Activated CD8-positive, alpha-beta memory T cell treated with anti-CD3 and anti-CD28 coated beads, Interleukin-2, amount 50 U/mL, for 48 hours (primary cell): Measurements from ENCODE around the gene EFCAB14.
A peak's percentile ranks its signal among the peaks of the same experiment; 100 is the strongest.
"Not testable (repeated sequence)": the region's sequence is repeated elsewhere in the genome, so short reads cannot be mapped to it uniquely, and the experiment has no call there.

Experiments used
- DNase-seq: peaks from one replicate; pipeline ENCODE4 v3.0.0-alpha.2; 2020

Gene EFCAB14, protein sequence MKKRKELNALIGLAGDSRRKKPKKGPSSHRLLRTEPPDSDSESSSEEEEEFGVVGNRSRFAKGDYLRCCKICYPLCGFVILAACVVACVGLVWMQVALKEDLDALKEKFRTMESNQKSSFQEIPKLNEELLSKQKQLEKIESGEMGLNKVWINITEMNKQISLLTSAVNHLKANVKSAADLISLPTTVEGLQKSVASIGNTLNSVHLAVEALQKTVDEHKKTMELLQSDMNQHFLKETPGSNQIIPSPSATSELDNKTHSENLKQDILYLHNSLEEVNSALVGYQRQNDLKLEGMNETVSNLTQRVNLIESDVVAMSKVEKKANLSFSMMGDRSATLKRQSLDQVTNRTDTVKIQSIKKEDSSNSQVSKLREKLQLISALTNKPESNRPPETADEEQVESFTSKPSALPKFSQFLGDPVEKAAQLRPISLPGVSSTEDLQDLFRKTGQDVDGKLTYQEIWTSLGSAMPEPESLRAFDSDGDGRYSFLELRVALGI

DNA sequence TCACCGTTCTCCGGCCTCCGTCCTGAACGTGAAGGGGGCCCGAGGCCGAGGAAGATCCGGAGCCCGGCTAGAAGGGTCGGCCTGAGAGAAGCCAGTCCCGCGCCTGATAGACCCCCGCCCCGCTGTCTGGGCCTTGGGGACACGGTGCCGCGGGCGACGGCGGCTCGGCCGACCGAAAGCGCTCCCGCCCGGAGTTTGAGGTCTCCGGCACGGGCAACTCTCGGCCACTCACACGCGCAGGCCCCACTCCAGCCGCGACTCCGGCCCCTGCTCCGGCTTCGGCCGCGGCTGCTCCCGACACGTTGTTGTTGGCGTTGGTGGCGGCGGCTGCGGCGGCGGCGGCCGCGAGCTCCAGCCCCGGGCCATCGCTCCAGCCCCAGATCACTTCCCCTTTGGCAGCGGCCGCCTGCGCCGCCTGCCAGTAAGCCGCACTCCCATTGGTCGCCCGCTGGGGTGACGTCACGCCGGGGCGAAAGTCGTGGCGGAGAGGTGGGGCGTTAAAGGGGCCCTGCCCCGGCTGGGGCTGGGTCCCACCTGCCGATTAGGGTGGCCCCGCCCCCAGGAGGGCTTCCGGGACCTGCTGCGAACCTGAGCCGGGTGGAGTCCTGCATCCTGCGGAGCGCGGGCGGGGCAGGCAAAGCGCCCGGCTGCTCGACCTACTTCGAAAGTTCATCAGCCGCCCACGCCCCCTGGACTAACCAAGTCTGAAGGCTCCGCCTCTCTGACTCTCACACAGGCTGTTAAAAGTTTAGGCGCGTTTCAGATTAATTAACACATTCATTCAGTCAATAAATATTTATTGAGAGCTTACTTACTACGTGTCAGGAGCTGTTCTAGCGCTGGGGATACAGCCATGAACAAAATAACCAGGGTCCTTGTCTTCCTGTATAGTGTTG lies at the start of gene EFCAB14:
EFCAB14 (minus strand) TSS at position 388 of the 896 bp plus-strand sequence. CDS start 1,027 bp downstream, outside the sequence.
- DNase-seq = peak; percentile 100

DNA sequence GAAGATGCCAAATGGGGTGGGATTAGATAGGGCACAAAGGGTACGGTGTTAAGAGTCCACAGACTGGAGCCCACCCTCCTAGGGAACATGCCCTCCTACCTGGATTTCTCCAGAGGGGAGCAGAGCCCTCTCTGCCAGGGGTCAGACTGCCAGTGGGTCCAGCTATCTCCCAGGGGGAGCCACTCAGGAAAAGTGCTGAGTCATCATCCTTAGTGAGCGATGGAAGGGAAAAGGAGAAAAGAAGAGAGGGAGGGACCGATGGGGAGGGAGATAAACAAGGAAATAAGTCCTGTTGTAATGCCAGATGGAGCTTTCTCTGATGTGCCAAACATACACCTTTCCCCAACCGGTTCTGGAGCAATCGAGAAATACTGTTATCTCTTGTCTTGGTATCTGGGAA lies 49.5 kb upstream of the EFCAB14 start:
- no peak for DNase-seq

DNA sequence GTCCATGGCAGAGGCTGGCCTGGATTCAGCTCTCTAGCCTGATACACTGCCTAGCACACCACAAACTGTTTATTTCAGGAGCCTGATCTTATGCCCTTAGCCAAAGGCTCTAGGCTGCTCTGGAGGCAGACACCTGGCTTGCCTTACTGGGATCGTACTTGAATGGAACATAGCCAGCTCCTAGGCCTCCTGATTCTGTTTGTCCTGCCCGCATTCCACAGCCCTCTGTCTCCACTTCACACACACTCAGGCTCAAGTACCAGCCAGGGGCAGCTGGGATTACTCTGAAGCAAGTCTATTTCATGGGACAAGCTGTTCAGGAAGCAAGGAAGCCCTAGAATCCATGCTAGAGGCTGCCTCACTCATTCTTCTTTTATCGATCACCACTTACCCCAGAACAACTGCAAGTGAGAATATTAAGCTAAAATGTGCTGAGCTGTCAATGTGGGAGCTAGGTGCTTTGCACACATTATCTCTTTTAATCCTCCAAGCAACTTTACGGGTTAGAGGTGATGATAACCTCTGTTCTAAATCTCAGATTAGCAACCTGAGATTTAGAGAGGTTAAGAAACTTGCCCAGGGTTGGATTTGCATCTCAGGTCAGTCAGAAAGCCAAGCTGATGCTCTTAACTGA lies 48.9 kb upstream of the EFCAB14 start:
- no peak for DNase-seq

DNA sequence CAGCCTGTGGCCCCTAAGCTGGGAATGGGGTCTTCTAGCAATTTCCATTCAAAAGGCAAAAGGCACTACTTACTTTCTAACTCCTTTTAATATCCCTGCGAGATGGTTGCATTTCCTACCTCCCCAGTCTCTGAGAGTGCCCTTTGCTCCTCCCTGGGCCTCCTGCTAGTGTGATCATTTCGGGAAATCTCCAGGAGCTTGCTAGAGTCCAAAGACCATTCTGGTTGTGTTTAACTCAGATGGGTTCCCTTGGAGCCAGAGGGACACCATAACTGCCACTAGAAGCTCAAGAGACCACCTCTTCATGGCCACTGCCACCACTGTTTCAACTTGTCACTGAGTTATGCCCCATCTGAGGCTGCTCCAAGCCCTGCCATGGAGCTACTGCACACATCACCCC lies 45.5 kb upstream of the EFCAB14 start:
- no peak for DNase-seq

DNA sequence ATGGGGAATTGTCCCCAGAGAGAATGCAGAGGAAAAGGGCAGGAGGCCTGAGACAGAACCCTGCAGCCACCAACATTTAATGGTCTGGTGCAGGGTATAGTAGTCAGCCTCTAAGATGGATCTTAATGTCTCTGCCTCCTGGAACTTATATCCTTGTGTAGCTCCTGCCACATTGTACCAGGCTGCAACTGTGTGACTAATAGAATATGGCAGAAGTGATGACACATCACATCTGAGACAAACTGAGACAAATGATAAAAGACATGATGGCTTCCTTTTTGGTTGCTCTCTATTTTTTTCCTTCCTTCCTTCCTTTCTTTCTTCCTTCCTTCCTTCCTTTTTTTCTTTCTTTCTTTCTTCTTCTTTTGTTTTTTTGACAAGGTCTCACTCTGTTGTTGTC lies 42.8 kb upstream of the EFCAB14 start:
- no peak for DNase-seq

DNA sequence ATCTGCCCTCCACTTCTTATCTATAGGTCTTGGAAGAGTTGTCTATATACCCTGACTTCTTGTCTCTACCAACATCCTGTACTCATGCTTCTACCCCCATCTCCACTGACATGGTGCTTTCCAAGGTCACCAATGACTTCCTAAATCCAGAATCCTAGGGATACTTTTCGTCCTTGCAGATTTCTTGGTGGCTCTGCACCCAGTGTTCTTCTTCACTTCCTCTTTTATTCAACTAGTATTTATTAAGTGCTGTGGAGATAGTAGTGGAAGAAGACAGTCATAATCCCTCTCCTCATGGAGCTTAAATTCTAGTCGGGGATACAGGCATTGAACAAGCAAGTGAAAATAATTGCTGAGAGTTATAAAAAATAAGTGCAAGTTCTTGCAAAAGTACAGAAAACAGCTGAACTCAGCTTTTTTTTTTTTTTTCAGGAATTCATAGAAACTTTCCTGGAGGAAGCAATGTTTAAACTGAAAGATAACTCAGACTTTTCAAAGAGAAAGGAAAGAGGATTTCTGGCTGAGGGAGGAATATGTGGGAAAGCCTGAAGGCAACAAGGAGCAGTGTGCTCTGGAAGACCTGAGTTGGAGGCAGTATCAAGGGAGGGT lies 41.7 kb upstream of the EFCAB14 start:
- no peak for DNase-seq

DNA sequence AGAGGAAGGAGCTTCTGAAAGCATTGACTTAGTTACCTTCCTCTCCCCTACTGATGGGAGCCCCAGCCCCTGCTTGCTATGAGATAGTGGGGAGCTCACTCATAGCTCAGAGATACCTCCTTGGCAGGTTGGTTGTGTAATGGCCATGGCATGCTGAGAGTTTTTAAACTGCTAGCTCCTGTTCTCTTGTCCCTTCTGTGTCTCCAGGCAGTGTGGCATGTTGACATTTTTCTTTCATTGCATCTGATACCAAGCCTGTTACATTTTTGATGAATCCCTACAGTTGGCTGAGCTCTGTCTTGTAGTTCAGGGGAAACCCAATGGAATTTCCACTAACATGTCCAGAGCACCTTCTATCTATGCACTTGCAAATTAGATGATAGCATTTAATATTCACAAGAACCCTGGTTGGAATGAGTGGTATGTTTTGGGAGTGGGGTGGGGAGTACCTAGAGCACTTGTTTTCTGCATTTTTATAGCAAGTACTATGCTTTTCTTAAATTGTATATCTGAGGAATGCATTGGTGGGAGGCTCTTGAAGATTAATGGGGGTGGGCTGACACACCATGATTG lies 39.1 kb upstream of the EFCAB14 start:
- DNase-seq = no peak

DNA sequence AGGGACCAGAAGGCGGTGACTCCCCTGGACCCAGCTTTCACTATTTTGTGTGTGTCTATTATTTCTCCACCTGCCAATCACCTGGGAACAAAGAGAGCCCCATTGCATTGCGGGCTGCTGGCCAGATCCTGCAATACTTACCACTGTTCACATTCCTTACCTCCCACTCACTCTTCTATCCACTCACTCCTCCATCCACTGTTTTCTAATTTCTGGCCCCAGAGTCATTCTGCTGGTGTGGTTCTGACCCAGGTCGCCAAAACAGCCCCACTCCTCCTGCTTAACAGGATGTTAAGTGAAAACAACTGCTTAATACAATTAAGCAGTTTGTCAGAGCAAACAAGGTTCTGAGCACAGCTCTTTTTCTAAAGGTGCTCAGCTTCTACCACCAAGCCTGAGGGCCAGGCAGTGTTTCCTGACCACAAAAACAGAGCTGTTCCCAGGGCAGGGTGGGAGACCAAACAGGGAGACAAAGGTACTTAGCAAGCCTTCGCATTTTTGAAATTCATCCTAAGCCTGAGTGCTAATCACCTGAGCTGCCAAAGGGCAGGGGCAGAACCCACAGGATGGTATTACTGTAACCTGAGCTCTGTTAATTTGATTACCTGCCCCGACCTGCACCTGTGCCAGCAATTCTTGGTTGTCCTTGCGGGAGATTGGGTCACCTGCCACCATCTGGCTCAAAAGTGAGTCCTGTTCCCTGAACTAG lies 38.5 kb upstream of the EFCAB14 start:
- no peak for DNase-seq

DNA sequence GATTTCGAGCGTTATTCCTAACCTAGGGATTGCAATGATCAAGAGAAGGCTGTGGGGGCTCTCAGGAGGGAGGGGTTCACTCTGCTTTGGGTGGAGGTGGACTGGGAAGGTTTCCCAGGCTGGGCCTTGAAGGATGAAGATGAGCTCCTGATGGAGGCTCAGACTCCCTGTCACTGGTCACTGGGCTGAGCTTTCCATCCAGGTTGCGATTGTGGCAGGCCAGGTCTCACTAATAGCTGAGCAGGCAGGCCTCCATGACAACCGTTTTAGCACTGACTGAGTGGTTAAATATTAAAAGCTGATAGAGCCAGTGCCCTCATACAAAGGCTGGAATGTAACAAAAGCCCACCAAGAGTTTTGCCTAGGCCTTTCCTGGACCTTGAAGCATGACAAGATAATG lies 36.2 kb upstream of the EFCAB14 start:
- no peak for DNase-seq

DNA sequence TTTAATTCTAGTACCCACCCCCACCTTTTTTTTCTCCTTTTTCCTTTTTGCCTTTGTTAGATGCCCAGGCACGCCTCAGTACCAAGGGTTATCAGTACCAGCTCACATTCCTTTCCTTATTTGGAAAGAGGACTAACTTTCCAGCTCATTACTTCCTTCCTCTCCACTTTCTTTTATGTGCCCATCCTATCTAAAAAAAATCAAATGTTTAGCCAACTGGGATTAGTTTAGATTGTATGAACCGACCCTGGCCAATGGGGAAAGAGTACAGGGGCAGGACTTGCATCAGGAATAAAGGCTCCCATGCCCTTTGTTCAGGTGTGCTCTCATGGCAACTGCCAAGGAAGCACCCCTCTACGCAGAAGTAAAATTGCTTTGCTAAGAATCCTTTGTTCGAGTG lies 35.8 kb upstream of the EFCAB14 start:
- not testable (repeated sequence) for DNase-seq

DNA sequence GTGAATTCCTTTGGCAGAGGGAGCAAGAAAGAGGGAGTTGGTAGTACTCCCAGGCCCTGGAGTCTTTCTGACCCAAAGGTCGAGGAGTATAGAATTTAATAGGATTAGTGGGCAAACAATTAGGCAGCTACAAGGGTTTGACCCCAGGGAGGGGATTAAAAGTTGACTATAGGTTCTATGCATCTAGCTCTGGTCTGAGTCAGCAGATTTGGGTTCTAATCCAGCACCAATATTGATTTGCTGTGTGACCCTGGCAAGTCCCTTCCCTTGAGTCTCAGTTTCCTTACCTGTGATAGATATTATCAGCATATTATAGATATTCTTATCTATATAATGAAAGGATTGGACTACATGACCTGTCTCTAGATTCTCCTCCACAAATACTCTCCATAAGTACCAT lies 35.1 kb upstream of the EFCAB14 start:
- DNase-seq = no peak

DNA sequence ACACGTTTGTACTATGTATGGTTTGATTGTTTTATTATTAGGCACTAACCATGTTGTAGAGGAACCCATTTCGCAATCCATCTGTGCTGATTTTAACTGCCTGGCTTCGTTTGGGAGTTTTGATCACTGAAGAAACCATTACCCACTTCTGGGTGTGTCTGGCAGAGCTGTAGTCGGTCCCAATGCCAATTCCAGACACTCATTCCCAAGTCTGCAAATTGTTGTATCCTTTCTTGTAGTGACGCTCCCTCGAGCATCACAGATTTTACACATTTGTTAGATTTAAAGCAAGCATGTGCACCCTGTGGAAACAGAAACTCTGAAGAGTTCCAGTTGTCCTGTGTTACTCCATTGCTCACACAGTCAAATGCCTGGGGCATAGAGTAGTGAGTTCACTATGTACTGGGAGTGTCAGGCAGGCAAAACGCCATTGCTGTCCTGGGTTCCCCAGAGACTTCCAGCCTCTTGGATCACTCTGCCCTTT lies 31.0 kb upstream of the EFCAB14 start:
- DNase-seq = no peak

DNA sequence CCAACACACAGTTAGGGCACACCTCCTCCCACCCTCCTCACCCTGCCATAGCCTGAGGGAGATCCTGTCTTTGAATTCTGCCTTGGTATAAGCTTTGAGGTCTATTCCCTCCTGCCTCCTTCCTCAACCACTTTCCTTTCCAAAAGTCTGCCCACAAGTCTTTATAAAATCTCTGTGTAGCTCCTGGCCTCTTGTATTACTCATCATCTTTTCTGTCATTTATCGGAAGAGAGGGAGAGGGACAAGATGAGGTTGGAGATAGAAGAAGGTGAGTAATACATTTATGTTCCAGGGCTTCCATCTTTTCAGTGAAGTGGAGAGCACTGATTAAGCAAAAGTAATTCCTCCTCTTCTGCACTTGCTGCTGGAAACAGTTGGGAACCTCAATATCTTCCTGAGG lies 30.5 kb upstream of the EFCAB14 start:
- no peak for DNase-seq

DNA sequence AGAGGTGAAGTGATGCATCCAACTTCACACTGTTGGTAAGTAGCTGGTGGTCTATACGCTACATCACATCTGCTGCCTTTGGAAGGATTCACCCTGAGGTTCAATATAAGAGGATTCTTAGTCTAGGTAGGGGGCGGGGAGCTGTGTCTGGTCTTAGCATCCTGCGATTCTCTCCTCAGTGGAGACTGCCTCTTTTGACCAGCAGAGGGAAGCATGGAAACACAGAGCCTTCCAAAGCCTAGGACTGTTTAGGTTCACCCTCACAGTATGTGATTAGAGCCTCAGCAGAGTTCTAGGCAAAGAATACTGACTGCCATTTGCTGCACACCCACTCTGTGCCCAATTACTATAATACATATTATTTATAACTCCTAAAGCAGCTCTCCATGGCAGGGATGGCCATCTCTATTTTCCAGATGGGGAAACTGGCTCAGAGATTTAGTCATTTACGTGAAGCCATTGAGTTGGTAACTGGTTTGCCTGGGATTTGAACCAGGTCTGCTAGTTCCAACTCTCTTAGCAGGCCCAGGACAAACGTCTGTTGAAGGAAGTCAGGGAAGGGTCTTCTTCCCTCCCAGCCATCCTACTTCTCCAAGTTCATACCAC lies 28.9 kb upstream of the EFCAB14 start:
- DNase-seq = no peak

DNA sequence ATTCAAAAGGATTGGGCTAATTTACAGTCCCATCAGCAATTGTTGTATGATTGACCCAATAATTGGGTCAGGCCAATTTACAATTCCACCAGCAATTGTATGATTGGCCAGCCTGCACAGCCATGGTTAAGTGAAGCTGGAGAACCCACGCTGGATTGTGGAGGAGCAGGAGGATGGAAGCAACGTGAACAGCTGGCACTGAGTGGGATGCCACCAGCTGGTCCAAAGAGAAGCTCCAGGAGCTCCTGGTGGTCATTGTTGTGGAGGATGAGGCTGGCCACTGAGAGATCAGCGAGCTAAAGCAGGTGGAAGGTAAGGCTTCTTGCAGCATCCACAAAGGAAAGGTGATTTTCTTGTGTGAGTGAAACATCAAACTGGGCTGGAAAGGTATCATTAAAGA lies 23.2 kb upstream of the EFCAB14 start:
- no peak for DNase-seq

DNA sequence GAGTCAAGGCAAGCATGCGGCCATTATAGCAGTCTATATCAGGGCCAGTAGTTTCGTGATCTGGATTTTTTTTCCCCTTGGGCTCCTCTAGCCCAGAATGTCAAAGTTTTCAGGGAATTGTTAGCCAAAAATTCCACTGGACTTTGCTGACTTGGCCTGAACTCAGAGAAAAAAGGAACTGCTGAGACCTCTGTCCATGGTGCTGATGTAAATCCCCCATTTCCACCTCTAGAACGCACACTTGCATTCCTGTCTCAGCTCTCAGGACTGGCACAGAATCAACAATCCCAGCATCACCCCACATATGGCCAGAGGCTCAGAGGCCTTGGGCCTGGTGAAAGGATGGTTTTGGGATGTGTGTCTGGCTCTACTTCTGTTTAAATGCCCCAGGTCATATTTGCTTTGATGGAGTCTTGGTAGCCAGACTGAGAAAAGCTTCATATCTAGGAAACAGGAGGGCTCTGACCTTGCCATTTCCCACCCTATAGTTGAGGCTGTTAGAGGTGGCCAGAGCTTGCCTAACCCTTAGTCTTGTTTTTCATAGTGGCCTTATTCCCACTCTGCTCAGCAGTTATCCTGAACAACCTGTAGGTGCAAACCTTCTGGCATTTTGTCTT lies 16.9 kb upstream of the EFCAB14 start:
- DNase-seq = no peak

DNA sequence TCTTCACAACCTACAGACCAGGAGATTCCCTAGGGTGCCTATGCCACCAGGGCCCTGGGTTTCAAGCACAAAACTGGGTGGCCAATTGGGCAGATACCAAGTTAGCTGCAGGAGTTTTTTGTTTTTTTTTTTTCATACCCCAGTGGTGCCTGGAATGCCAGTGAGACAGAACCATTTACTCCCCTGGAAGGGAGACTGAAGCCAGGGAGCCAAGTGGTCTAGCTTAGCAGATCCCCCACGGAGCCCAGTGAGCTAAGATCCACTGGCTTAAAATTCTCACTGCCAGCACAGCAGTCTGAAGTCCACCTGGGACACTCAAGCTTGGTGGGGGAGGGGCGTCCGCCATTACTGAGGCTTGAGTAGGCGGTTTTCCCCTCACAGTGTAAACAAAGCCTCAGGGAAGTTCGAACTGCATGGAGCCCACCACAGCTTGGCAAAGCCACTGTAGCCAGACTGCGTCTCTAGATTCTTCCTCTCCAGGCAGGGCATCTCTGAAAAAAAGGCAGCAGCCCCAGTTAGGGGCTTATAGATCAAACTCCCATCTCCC lies 9.5 kb upstream of the EFCAB14 start:
- DNase-seq = not testable (repeated sequence)

DNA sequence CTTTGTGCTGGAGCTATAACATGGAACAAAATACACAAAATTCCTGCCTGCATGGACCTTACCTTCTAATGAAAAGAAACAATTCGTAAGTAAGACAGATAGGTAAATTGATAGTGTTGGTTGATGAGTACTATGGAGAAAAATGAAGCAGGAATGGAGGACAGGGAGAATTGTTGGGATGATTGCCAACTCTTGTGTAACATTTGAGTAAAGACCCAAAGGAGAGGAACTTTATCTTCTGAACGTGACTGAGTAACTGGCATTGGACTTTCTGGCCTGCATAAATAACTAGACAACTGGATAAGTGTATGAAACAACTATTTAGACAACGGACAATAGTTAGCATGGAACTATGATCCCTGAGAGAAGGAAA lies 6.8 kb upstream of the EFCAB14 start:
- no peak for DNase-seq

DNA sequence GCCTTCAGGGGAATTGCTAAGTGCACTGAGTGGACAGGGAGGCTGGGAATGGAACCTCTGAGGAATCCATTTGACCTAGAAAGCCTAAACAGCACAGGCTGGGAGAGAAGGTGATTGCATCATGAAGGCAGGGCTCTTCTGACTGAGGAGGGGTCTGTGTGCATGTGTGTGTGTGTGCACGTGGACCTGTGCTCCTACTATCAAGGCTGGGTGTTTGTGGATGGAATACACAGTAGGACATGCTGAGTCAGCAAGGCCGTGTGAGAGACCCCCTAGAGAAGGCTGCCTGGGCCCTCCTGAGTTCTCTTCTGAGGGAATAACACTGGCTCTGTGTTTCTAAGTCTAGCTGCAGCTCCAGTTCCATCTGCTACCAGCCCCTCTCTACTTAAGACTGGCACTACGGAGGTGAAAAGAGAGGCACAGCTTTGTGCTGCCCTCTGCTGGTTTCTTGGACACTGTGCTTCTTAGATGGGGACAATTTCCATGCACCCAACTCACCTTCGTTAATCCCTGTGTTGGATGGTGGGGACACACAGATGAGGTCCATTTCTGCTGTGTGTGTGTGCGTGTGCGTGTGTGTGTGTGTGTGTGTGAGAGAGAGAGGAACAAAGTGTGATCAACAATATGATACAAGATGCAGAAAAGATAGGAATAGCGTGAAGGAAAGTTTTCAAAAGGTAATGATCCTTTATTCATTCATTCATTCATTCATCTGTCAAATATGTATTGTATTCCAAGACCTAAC lies 6.2 kb upstream of the EFCAB14 start:
- peak; percentile 72 for DNase-seq

DNA sequence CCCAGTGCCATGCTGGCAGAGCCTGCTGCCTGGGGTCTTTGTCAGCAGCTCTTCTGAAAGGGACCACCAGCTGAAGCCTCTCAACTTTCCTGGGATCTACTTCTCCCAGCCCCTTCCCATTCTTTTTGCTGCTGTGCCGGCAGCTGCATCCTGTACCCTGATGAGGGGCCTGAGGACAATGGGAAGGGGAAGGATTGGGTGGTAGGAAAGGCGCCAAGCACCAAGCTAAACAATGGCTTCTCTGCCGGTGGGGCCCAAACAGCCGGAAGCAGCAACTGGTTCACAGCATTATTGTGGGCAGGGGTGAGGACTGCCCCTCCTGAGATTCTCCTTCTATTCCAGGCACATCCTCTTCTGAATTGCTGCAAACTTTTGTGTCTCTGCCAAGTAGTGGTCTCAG lies 5.0 kb upstream of the EFCAB14 start:
- DNase-seq = no peak
